Measurements from ENCODE around the gene VTI1A. TPM values are rescaled to one million over a fixed set of nuclear protein-coding genes. Genes with fewer than 3 reads are reported as not detected.

The VTI1A gene
- total and polyA plus RNA-seq, 2 of the 4 experiments (the other 2 are of a cell fraction), result 9.7 to 24.9 TPM

- Histone ChIP-seq H3K56ac (ENCODE audit: extremely low read depth, insufficient read depth, low read length) (no peak overlapping the region), H3K4me2 (ENCODE audit: low read depth, low read length) (no peak overlapping the region), H3K4me1 (ENCODE audit: control insufficient read depth, insufficient read depth, low read length) (no peaks in the 10 kb centered on the region), H3K9ac (ENCODE audit: low read depth, low read length) (no peak overlapping the region), H2BK15ac (ENCODE audit: low read depth, low read length) (no peak overlapping the region), H4K8ac (ENCODE audit: low read depth in 2 of 2, low read length in 2 of 2) (no peak overlapping the region), H4K91ac (ENCODE audit: insufficient read depth, low read depth, low read length) (no peak overlapping the region), H3K14ac (replicated peaks; ENCODE audit: low read depth, low read length) (no peak overlapping the region), H3K18ac (ENCODE audit: low read depth, low read length) (no peak overlapping the region), H3K9me3 (ENCODE audit: control insufficient read depth, insufficient read depth, low read length) (no peaks in the 10 kb centered on the region), H2BK20ac (ENCODE audit: low read depth, low read length) (no peak overlapping the region), H4K5ac (ENCODE audit: low read depth, low read length) (no peak overlapping the region), H2AK5ac (ENCODE audit: low read depth, low read length) (no peak overlapping the region), H3K23ac (ENCODE audit: low read depth, low read length) (no peak overlapping the region), H4K20me1 (ENCODE audit: insufficient read depth, low read length) (no peaks in the 10 kb centered on the region), H3K36me3 (ENCODE audit: control insufficient read depth, insufficient read depth, low read length) (peaks cover 23% of the 10 kb centered on the region), H2AK9ac (replicated peaks; ENCODE audit: low read depth, low read length, poor library complexity) (no peak overlapping the region), H2AFZ (replicated peaks; ENCODE audit: low read length, poor library complexity) (no peak overlapping the region), H3K4me3 (ENCODE audit: insufficient read depth, low read depth, low read length) (no peak overlapping the region), H3K9me1 (ENCODE audit: insufficient read depth, low read length) (no peaks in the 10 kb centered on the region), H3K27ac (ENCODE audit: insufficient read depth, low read length) (no peak overlapping the region), H3K4ac (ENCODE audit: low read depth, low read length) (no peak overlapping the region), H2BK5ac (ENCODE audit: low read depth, low read length, poor library complexity, severe bottlenecking) (no peak overlapping the region), H3K27me3 (ENCODE audit: control insufficient read depth, insufficient read depth, low read length) (no peaks in the 10 kb centered on the region), H2BK120ac (ENCODE audit: low read depth, low read length) (no peak overlapping the region), H3K79me1 (ENCODE audit: low read depth in 1 of 2, low read length in 2 of 2) (no peaks in the 10 kb centered on the region)
- ChIA-PET POLR2A (ENCODE audit: unreplicated experiment) (no interaction called here), CTCF (no interaction called here)
- ATAC-seq (ENCODE audit: low read depth) (no peak), DNase-seq (no peak)
- no TSS peak for BruUV-seq (replicated peaks)
- TF ChIP-seq POLR2A (IDR thresholded peaks at IDR 0.05; ENCODE audit: low read depth, low read length) (no peak), CEBPB (IDR thresholded peaks at IDR 0.05; ENCODE audit: low read depth, low read length) (no peak), MAZ (IDR thresholded peaks at IDR 0.05; ENCODE audit: borderline replicate concordance, low read depth, low read length) (no peak), MAFK (IDR thresholded peaks at IDR 0.05; ENCODE audit: low read depth, low read length) (no peak), USF2 (IDR thresholded peaks at IDR 0.05; ENCODE audit: low read depth, low read length) (no peak), MXI1 (IDR thresholded peaks at IDR 0.05; ENCODE audit: borderline replicate concordance, low read depth, low read length) (no peak), FOS (IDR thresholded peaks at IDR 0.05; ENCODE audit: low read depth, low read length) (no peak), RCOR1 (IDR thresholded peaks at IDR 0.05; ENCODE audit: insufficient replicate concordance, low read length) (no peak), CHD1 (IDR thresholded peaks at IDR 0.05; ENCODE audit: low read depth, low read length) (no peak), CTCF (conservative IDR thresholded peaks at IDR 0.05; ENCODE audit: low read depth, low read length) (no peak), RAD21 (IDR thresholded peaks at IDR 0.05; ENCODE audit: low read length) (no peak), BHLHE40 (IDR thresholded peaks at IDR 0.05; ENCODE audit: low read depth, low read length) (no peak), NFE2L2 (IDR thresholded peaks at IDR 0.05; ENCODE audit: low read depth, low read length) (no peak)
- intact Hi-C loops (cut with micrococcal nuclease) (no loop called here), in situ Hi-C loops (cut with MboI; ENCODE audit: low sequenced_read_pairs) (no loop called here), dilution Hi-C loops (cut with HindIII; ENCODE audit: low sequenced_read_pairs, unreplicated experiment) (no loop called here)
- WGBS, 2 experiments (ENCODE audit: extremely low coverage in 2 of 2, insufficient read length in 1 of 2), result no CpG with 5 or more reads among the region's 2 CpGs
These were observed 13.9 kb upstream of the VTI1A start for GRCh38 chr10:112433136-112433535.

Measured in IMR-90 (cell line).